Measurements from ENCODE around the gene TMPRSS3. TPM values are rescaled to one million over a fixed set of nuclear protein-coding genes. Genes with fewer than 3 reads are reported as not detected.

The TMPRSS3 gene
- total RNA-seq, 4 donors from 2014 or later: 0.68 to 1.3 TPM; not detected in 2

GRCh38 chr21:42361286-42361685 lies 34.6 kb downstream of the TMPRSS3 start:
- H3K36me3 ChIP-seq: no peaks in the 10 kb centered on the region
- H3K4me3 ChIP-seq: no peak overlapping the region
- peaks cover 0 to 6% (median 2%) of the 10 kb centered on the region in 4 donors for H3K4me1 ChIP-seq
- TF ChIP-seq POLR2A (IDR thresholded peaks at IDR 0.05) (no peak), EP300 (IDR thresholded peaks at IDR 0.05; ENCODE audit: low read depth) (no peak), CTCF (IDR thresholded peaks at IDR 0.05) (no peak), POLR2AphosphoS5 (IDR thresholded peaks at IDR 0.05) (no peak)
- no peak overlapping the region for H3K27ac ChIP-seq
- no peaks in the 10 kb centered on the region for H3K9me3 ChIP-seq
- WGBS, 2 donors (ENCODE audit: low coverage in 1 of 2): 50% methylated on average over 7 of the region's 7 CpGs; no CpG with 5 or more reads in 1 of the 2 donors
- intact Hi-C loops (cut with DNase I; ENCODE audit: low total_unique reads): no loop called here
- no peak for DNase-seq
- H3K27me3 ChIP-seq: peaks cover 9% of the 10 kb centered on the region
- in situ Hi-C loops (cut with MboI; ENCODE audit: low pct_ligation_motif_present in 1 of 4, low pct_unique_long_range_greater_than_20kb in 1 of 4, low sequenced_read_pairs in 3 of 4): no loop called here

- Histone ChIP-seq H3K9me3 (peaks cover 0 to 7% of the 10 kb centered on the region in 2 donors), H3K27me3 (peaks cover 9% of the 10 kb centered on the region), H3K27ac (no peak overlapping the region), H3K4me1 (no peaks in the 10 kb centered on the region), H3K4me3 (no peak overlapping the region), H3K36me3 (no peaks in the 10 kb centered on the region)
- no peak for DNase-seq
- 71 to 85% methylated on average over 2 of the region's 2 CpGs for WGBS, 2 donors (ENCODE audit: low coverage in 1 of 2)
- in situ Hi-C loops (cut with MboI; ENCODE audit: low pct_ligation_motif_present in 1 of 4, low pct_unique_long_range_greater_than_20kb in 1 of 4, low sequenced_read_pairs in 3 of 4): no loop called here
- intact Hi-C loops (cut with DNase I; ENCODE audit: low total_unique reads): no loop called here
- TF ChIP-seq EP300 (IDR thresholded peaks at IDR 0.05; ENCODE audit: low read depth) (no peak), POLR2AphosphoS5 (IDR thresholded peaks at IDR 0.05) (no peak), CTCF (IDR thresholded peaks at IDR 0.05) (no peak), POLR2A (IDR thresholded peaks at IDR 0.05) (no peak)
Measured at GRCh38 chr21:42360317-42360716, 35.5 kb downstream of the TMPRSS3 start.

GRCh38 chr21:42358937-42359336 lies 36.9 kb downstream of the TMPRSS3 start:
- Histone ChIP-seq H3K4me1 (no peaks in the 10 kb centered on the region), H3K36me3 (no peaks in the 10 kb centered on the region), H3K4me3 (no peak overlapping the region), H3K27me3 (peaks cover under 1% of the 10 kb centered on the region), H3K9me3 (peaks cover 0 to 12% of the 10 kb centered on the region in 2 donors), H3K27ac (no peak overlapping the region)
- intact Hi-C loops (cut with DNase I; ENCODE audit: low total_unique reads): no loop called here
- WGBS, 2 donors (ENCODE audit: low coverage in 1 of 2): 82 to 84% methylated on average over 6 to 13 of the region's 13 CpGs
- DNase-seq: no peak
- TF ChIP-seq POLR2A (IDR thresholded peaks at IDR 0.05) (no peak), POLR2AphosphoS5 (IDR thresholded peaks at IDR 0.05) (no peak), CTCF (IDR thresholded peaks at IDR 0.05) (no peak), EP300 (IDR thresholded peaks at IDR 0.05; ENCODE audit: low read depth) (no peak)
- in situ Hi-C loops (cut with MboI; ENCODE audit: low pct_ligation_motif_present in 1 of 4, low pct_unique_long_range_greater_than_20kb in 1 of 4, low sequenced_read_pairs in 3 of 4): no loop called here

- in situ Hi-C loops (cut with MboI; ENCODE audit: low pct_ligation_motif_present in 1 of 4, low pct_unique_long_range_greater_than_20kb in 1 of 4, low sequenced_read_pairs in 3 of 4) (no loop called here), intact Hi-C loops (cut with DNase I; ENCODE audit: low total_unique reads) (no loop called here)
- 95 to 100% methylated on average over 3 to 12 of the region's 12 CpGs for WGBS, 2 donors (ENCODE audit: low coverage in 1 of 2)
- no peak for TF ChIP-seq EP300 (IDR thresholded peaks at IDR 0.05; ENCODE audit: low read depth)
- no peak for TF ChIP-seq POLR2AphosphoS5 (IDR thresholded peaks at IDR 0.05)
- no peak for TF ChIP-seq CTCF (IDR thresholded peaks at IDR 0.05)
- TF ChIP-seq POLR2A (IDR thresholded peaks at IDR 0.05): no peak
- Histone ChIP-seq H3K27me3 (no peaks in the 10 kb centered on the region), H3K36me3 (no peaks in the 10 kb centered on the region), H3K4me3 (no peak overlapping the region), H3K9me3 (peaks cover 0 to 12% of the 10 kb centered on the region in 2 donors), H3K4me1 (no peaks in the 10 kb centered on the region), H3K27ac (no peak overlapping the region)
- DNase-seq: no peak
Measured at GRCh38 chr21:42358261-42358660, 37.6 kb downstream of the TMPRSS3 start.
